CD4-positive, CD25-positive, alpha-beta regulatory T cell (primary cell): ENCODE data around the gene PPP3CA. TPM values are rescaled to one million over a fixed set of nuclear protein-coding genes. Genes with fewer than 3 reads are reported as not detected.

Experiments
- ATAC-seq, 2 donors: fragments of 150-1000 bp; cut with Tn5 transposase; one replicate each; pipeline ENCODE4 v1.10.0; 2021; ENCODE audit warnings: low read depth in 2 of 2, moderate number of reproducible peaks in 2 of 2, moderate library complexity in 1 of 2
- DNase-seq, 3 donors: peaks; one replicate each; pipeline versions ENCODE4 v3.0.0 to v3.0.0-alpha.2; 2012 to 2022; ENCODE audit warnings: mixed read lengths in 1 of 3
- H3K27ac ChIP-seq: one replicate; pipeline ENCODE4 v1.7.0; 2013; ENCODE audit warnings: mild to moderate bottlenecking, low read length; ENCODE audit not compliant: insufficient read depth, poor library complexity, severe bottlenecking
- H3K27me3 ChIP-seq: one replicate; pipeline ENCODE4 v1.7.0; 2013; ENCODE audit warnings: low read length; ENCODE audit not compliant: control insufficient read depth, insufficient read depth
- H3K36me3 ChIP-seq: one replicate; pipeline ENCODE4 v1.7.0; 2013; ENCODE audit warnings: mild to moderate bottlenecking, low read length, moderate library complexity; ENCODE audit not compliant: control insufficient read depth, insufficient read depth
- H3K4me1 ChIP-seq: 2 replicates; pipeline ENCODE4 v1.7.0; 2013; ENCODE audit warnings: mild to moderate bottlenecking, low read length; ENCODE audit not compliant: insufficient read depth, control insufficient read depth, poor library complexity, severe bottlenecking
- H3K4me3 ChIP-seq: one replicate; pipeline ENCODE4 v1.7.0; 2013; ENCODE audit warnings: low read depth, mild to moderate bottlenecking, low read length, moderate library complexity
- H3K9me3 ChIP-seq, 2 experiments: 1 replicate in 1 of 2; 2 replicates in 1 of 2; pipeline ENCODE4 v1.7.0; 2013; ENCODE audit warnings: low read length in 2 of 2, mild to moderate bottlenecking in 1 of 2, moderate library complexity in 1 of 2; ENCODE audit not compliant: control insufficient read depth in 2 of 2
- H3K27ac Mint-ChIP-seq, 3 donors: one replicate each; pipeline ENCODE4 v1.8.0; 2020 to 2022; ENCODE audit warnings: mild to moderate bottlenecking in 3 of 3, mixed read lengths in 3 of 3, moderate library complexity in 2 of 3
- H3K27me3 Mint-ChIP-seq: one replicate; pipeline ENCODE4 v1.8.0; 2022; ENCODE audit warnings: mild to moderate bottlenecking, mixed read lengths
- H3K36me3 Mint-ChIP-seq: one replicate; pipeline ENCODE4 v1.8.0; 2020; ENCODE audit warnings: mixed read lengths
- H3K4me1 Mint-ChIP-seq, 4 donors: one replicate each; pipeline ENCODE4 v1.8.0; 2020 to 2022; ENCODE audit warnings: mixed read lengths in 4 of 4, mild to moderate bottlenecking in 1 of 4
- H3K4me3 Mint-ChIP-seq, 4 donors: one replicate each; pipeline ENCODE4 v1.8.0; 2020 to 2022; ENCODE audit warnings: mild to moderate bottlenecking in 4 of 4, mixed read lengths in 4 of 4, moderate library complexity in 3 of 4
- H3K9me3 Mint-ChIP-seq, 7 donors: one replicate each; pipeline ENCODE4 v1.8.0; 2020 to 2022; ENCODE audit warnings: mixed read lengths in 7 of 7, mild to moderate bottlenecking in 3 of 7, moderate library complexity in 2 of 7
- polyA plus RNA-seq, 4 donors: library from polyadenylated mRNA; unstranded; fragments of 300-500 nt; fragmentation: Illumina TruSeq; gene quantifications; one replicate each; pipeline ENCODE4 v1.2.3, GENCODE V29; 2021
- total RNA-seq: library from RNA; stranded (reverse); gene quantifications from one replicate; pipeline ENCODE4 v1.2.3, GENCODE V29; 2022

PPP3CA gene
- total and polyA plus RNA-seq, 5 donors from 2014 or later, result 5.2 to 31.1 (median 6.7) TPM

- Mint-ChIP-seq H3K9me3 (no peaks in the 10 kb centered on the region), H3K27ac (no peak overlapping the region), H3K4me1 (peaks cover 20 to 35% (median 27%) of the 10 kb centered on the region in 4 donors), H3K4me3 (no peak overlapping the region), H3K36me3 (no peaks in the 10 kb centered on the region), H3K27me3 (no peaks in the 10 kb centered on the region)
- Histone ChIP-seq H3K36me3 (no peaks in the 10 kb centered on the region), H3K4me1 (no peaks in the 10 kb centered on the region), H3K4me3 (no peak overlapping the region), H3K9me3 (no peaks in the 10 kb centered on the region), H3K27ac (no peak overlapping the region), H3K27me3 (no peaks in the 10 kb centered on the region)
- ATAC-seq, result no peak
- no peak for DNase-seq
Measured at GRCh38 chr4:101252721-101253120, 94.6 kb downstream of the PPP3CA start.

- Mint-ChIP-seq H3K27me3 (no peaks in the 10 kb centered on the region), H3K36me3 (no peaks in the 10 kb centered on the region), H3K9me3 (no peaks in the 10 kb centered on the region), H3K4me1 (peaks cover 16 to 30% (median 20%) of the 10 kb centered on the region in 4 donors), H3K27ac (no peak overlapping the region), H3K4me3 (no peak overlapping the region)
- Histone ChIP-seq H3K27me3 (no peaks in the 10 kb centered on the region), H3K4me3 (no peak overlapping the region), H3K9me3 (no peaks in the 10 kb centered on the region), H3K36me3 (no peaks in the 10 kb centered on the region), H3K4me1 (no peaks in the 10 kb centered on the region), H3K27ac (no peak overlapping the region)
- DNase-seq (no peak), ATAC-seq (no peak)
Measured at GRCh38 chr4:101251261-101251660, 96.1 kb downstream of the PPP3CA start.

DNA sequence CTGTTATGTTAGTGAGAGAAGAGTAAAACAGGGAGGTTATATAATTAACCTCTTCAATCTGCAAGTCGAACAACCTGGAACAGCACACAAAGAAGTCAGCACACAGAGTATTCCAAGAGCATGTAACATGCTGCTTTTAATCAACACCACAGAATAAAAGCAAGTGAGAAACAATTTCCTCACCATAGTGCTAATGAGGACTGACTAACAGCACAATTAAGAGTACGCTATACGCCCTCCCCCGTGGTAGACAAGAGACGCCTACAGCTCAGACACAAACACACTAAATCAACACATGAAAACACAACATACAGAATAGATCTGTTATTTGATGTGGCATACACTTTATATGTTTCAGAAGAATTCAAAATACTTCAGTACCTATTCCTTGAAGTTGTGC, 103.0 kb downstream of the PPP3CA start:
- peaks cover 0 to 35% (median 30%) of the 10 kb centered on the region in 4 donors for H3K4me1 Mint-ChIP-seq
- H3K4me3 Mint-ChIP-seq, result no peak overlapping the region
- H3K36me3 Mint-ChIP-seq, result no peaks in the 10 kb centered on the region
- no peaks in the 10 kb centered on the region for H3K27me3 Mint-ChIP-seq
- Histone ChIP-seq H3K36me3 (no peaks in the 10 kb centered on the region), H3K9me3 (no peaks in the 10 kb centered on the region), H3K4me1 (no peaks in the 10 kb centered on the region), H3K27ac (no peak overlapping the region), H3K4me3 (no peak overlapping the region), H3K27me3 (no peaks in the 10 kb centered on the region)
- DNase-seq (no peak), ATAC-seq (no peak)
- no peaks in the 10 kb centered on the region for H3K9me3 Mint-ChIP-seq
- H3K27ac Mint-ChIP-seq, result no peak overlapping the region

DNA sequence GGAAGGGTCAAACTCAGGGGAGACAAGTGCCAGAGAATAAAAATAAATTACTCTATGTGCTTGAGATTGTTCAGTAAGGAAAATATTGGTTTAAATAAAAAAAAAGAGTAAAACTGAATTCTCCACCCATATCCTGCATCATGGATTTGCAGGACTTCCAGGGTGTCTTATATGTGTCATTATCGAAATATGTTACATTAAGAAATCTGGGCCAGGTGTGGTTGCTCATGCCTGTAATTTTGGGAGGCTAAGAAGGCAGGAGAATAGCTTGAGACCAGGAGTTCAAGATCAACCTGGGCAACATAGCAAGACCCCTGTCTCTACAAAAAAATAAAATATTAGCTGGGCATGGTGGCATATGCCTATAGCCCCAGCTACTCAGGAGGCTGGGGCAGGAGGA, 104.9 kb downstream of the PPP3CA start:
- H3K9me3 ChIP-seq, result no peaks in the 10 kb centered on the region
- ATAC-seq, result no peak
- H3K27me3 ChIP-seq, result no peaks in the 10 kb centered on the region
- no peak overlapping the region for H3K4me3 ChIP-seq
- no peaks in the 10 kb centered on the region for H3K36me3 ChIP-seq
- H3K36me3 Mint-ChIP-seq, result no peaks in the 10 kb centered on the region
- no peak overlapping the region for H3K27ac ChIP-seq
- no peaks in the 10 kb centered on the region for H3K27me3 Mint-ChIP-seq
- H3K9me3 Mint-ChIP-seq, result no peaks in the 10 kb centered on the region
- H3K27ac Mint-ChIP-seq, result no peak overlapping the region
- no peak for DNase-seq
- no peaks in the 10 kb centered on the region for H3K4me1 ChIP-seq
- peaks cover 0 to 43% (median 39%) of the 10 kb centered on the region in 4 donors for H3K4me1 Mint-ChIP-seq
- H3K4me3 Mint-ChIP-seq, result no peak overlapping the region

DNA sequence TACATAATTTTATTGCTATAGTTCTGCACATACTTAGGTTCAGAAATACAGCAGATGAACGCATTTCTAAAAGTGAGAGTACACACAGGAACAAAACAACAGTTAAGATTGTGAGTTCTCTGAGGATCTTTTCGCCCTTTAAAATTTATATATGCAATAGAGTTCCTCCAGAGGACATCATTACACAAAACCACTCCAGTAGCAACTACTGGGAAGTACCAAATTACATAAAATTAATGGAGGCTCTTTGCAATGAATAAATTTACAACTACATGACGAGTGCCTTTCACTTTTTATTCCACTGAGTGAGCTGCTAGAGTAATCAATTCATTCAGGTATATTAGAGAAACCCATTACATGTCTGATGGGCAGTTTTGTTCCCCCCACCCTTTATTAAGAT, 107.2 kb downstream of the PPP3CA start:
- H3K27me3 ChIP-seq, result no peaks in the 10 kb centered on the region
- no peaks in the 10 kb centered on the region for H3K36me3 Mint-ChIP-seq
- H3K9me3 ChIP-seq, result no peaks in the 10 kb centered on the region
- H3K27me3 Mint-ChIP-seq, result no peaks in the 10 kb centered on the region
- no peak overlapping the region for H3K27ac ChIP-seq
- ATAC-seq (no peak), DNase-seq (no peak)
- no peak overlapping the region for H3K27ac Mint-ChIP-seq
- H3K4me1 ChIP-seq, result no peaks in the 10 kb centered on the region
- H3K36me3 ChIP-seq, result no peaks in the 10 kb centered on the region
- H3K4me1 Mint-ChIP-seq, result peaks cover 5 to 42% (median 36%) of the 10 kb centered on the region in 4 donors
- no peaks in the 10 kb centered on the region for H3K9me3 Mint-ChIP-seq
- no peak overlapping the region for H3K4me3 Mint-ChIP-seq
- H3K4me3 ChIP-seq, result no peak overlapping the region

- Histone ChIP-seq H3K4me1 (no peaks in the 10 kb centered on the region), H3K36me3 (no peaks in the 10 kb centered on the region), H3K4me3 (no peak overlapping the region), H3K27me3 (no peaks in the 10 kb centered on the region), H3K27ac (no peak overlapping the region), H3K9me3 (no peaks in the 10 kb centered on the region)
- Mint-ChIP-seq H3K27me3 (no peaks in the 10 kb centered on the region), H3K4me3 (no peak overlapping the region), H3K4me1 (peaks cover 5 to 40% (median 34%) of the 10 kb centered on the region in 4 donors), H3K9me3 (no peaks in the 10 kb centered on the region), H3K36me3 (no peaks in the 10 kb centered on the region), H3K27ac (peak overlapping the region in 1 of 3 donors; percentile 57)
- no peak for ATAC-seq
- no peak for DNase-seq
Measured at GRCh38 chr4:101239665-101240064, 107.7 kb downstream of the PPP3CA start.

DNA sequence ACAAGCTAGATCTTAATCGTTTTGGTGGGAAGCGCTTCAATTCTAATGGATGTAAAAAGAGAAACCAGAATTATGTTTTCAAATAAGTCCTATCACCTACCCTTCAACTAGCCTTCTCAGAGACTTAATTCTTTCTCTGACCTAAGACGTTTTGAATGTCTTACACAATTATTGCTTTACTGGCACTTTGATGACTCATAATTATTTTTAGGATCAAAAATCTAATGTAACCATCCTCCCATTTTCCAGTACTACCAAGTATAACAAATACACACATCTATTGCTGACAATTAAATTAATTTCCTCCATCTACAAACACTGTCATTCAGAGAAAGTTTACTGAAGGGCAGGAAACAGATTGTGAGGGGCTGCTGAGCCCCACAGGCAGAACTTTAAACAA, 108.6 kb downstream of the PPP3CA start:
- Mint-ChIP-seq H3K4me3 (no peak overlapping the region), H3K36me3 (no peaks in the 10 kb centered on the region), H3K4me1 (peaks cover 5 to 40% (median 31%) of the 10 kb centered on the region in 4 donors), H3K27me3 (no peaks in the 10 kb centered on the region), H3K9me3 (no peaks in the 10 kb centered on the region), H3K27ac (no peak overlapping the region)
- Histone ChIP-seq H3K4me3 (no peak overlapping the region), H3K27ac (no peak overlapping the region), H3K36me3 (no peaks in the 10 kb centered on the region), H3K27me3 (no peaks in the 10 kb centered on the region), H3K4me1 (no peaks in the 10 kb centered on the region), H3K9me3 (no peaks in the 10 kb centered on the region)
- ATAC-seq, result no peak
- DNase-seq, result no peak

DNA sequence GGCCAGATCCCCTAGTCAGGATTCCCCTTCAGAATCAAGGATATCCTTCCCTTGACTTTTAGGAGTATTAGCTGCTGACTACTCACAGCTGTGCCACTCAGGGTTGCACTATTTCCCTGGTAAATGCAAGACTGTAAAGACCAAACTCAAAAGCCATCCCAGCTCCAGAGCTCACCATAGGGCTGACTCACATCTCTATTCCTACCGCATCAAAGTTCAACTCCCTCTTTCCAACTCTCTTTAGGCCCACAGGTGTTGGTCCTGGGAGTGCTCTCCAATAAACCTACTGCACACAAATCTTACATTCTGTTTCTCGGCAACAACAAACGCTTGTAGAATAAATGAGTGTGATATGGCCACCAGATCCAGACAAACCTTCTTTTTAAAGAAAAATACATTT, 109.6 kb downstream of the PPP3CA start:
- Histone ChIP-seq H3K27ac (no peak overlapping the region), H3K4me3 (no peak overlapping the region), H3K9me3 (no peaks in the 10 kb centered on the region), H3K27me3 (no peaks in the 10 kb centered on the region), H3K4me1 (no peaks in the 10 kb centered on the region), H3K36me3 (no peaks in the 10 kb centered on the region)
- Mint-ChIP-seq H3K9me3 (no peaks in the 10 kb centered on the region), H3K27me3 (no peaks in the 10 kb centered on the region), H3K4me3 (no peak overlapping the region), H3K27ac (no peak overlapping the region), H3K36me3 (no peaks in the 10 kb centered on the region), H3K4me1 (peaks cover 5 to 42% (median 26%) of the 10 kb centered on the region in 4 donors)
- no peak for ATAC-seq
- no peak for DNase-seq
